22Rv1 (cell line): ENCODE results near the gene WNT3A.

ENCODE experiments used
- CTCF ChIP-seq: fragments of 450-650 bp; IDR thresholded peaks from 2 replicates; pipeline ENCODE4 v1.5.1; 2017; ENCODE audit warnings: mild to moderate bottlenecking
- ZFX ChIP-seq: fragments of 450-650 bp; IDR thresholded peaks from 2 replicates; pipeline ENCODE4 v1.6.1; 2017; ENCODE audit warnings: antibody characterized with exemption, borderline replicate concordance

GRCh38 chr1:228079013-228079412 lies 72.2 kb downstream of the WNT3A start:
- TF ChIP-seq CTCF (no peak), ZFX (no peak)
